Fibroblast of the aortic adventitia (primary cell): ENCODE data around the gene DDX17. TPM values are rescaled to one million over a fixed set of nuclear protein-coding genes. Genes with fewer than 3 reads are reported as not detected.

Experiments used
- DNase-seq: peaks from one replicate; pipeline ENCODE4 v3.0.0-alpha.2; 2010; ENCODE audit warnings: low read depth
- H3K4me3 ChIP-seq: 2 replicates; pipeline ENCODE4 v1.5.1; 2011; ENCODE audit warnings: low read depth, mild to moderate bottlenecking, control low read depth, low read length, moderate library complexity
- total RNA-seq: library from RNA; depleted of rRNA; stranded (reverse); fragments of >200 nt; gene quantifications from 2 replicates; pipeline ENCODE4 v1.2.3, GENCODE V29; 2012; ENCODE audit warnings: low replicate concordance
- TF ChIP-seq, protein P1 (sequence below): IDR thresholded peaks from 2 replicates; pipeline ENCODE4 v1.5.1; 2011; ENCODE audit warnings: mild to moderate bottlenecking, low read length, control low read depth, inconsistent platforms; ENCODE audit not compliant: insufficient read depth

The DDX17 gene
- total RNA-seq, 1 donor = 322 TPM

DNA sequence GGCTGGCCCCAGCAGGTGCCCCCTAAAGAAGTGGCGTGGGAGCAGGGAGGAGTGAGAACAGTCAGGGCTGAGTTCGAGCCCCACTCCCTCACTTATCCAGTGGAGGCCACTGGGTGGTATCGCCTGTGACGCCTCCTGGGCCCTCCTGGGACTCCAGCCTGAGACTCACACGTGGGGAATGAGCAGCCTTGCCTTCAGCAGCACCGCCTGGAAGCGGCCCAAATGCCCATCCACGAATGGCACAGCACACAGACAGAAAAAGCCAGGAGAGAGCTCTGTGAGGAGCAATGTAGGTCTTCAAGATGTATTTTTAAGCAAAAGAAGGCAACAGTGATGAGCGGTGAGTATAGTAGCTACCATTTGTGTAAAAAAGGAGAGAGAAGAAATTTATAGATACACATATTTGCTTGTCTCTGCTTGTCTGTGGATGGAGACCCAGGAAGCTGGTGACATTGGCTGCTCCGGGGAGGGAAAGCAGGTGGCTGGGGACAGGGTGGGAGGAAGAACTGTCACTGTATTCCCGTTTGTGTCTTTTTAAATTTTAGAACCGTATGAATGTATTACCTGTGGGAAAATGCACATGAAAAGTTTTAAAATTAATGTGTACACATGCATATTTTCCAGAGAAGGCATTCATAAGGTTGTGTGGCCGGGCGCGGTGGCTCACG lies 64.4 kb downstream of the DDX17 start:
- H3K4me3 ChIP-seq = no peak overlapping the region
- no peak for DNase-seq
- TF ChIP-seq, protein P1, sequence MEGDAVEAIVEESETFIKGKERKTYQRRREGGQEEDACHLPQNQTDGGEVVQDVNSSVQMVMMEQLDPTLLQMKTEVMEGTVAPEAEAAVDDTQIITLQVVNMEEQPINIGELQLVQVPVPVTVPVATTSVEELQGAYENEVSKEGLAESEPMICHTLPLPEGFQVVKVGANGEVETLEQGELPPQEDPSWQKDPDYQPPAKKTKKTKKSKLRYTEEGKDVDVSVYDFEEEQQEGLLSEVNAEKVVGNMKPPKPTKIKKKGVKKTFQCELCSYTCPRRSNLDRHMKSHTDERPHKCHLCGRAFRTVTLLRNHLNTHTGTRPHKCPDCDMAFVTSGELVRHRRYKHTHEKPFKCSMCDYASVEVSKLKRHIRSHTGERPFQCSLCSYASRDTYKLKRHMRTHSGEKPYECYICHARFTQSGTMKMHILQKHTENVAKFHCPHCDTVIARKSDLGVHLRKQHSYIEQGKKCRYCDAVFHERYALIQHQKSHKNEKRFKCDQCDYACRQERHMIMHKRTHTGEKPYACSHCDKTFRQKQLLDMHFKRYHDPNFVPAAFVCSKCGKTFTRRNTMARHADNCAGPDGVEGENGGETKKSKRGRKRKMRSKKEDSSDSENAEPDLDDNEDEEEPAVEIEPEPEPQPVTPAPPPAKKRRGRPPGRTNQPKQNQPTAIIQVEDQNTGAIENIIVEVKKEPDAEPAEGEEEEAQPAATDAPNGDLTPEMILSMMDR = no peak

DNA sequence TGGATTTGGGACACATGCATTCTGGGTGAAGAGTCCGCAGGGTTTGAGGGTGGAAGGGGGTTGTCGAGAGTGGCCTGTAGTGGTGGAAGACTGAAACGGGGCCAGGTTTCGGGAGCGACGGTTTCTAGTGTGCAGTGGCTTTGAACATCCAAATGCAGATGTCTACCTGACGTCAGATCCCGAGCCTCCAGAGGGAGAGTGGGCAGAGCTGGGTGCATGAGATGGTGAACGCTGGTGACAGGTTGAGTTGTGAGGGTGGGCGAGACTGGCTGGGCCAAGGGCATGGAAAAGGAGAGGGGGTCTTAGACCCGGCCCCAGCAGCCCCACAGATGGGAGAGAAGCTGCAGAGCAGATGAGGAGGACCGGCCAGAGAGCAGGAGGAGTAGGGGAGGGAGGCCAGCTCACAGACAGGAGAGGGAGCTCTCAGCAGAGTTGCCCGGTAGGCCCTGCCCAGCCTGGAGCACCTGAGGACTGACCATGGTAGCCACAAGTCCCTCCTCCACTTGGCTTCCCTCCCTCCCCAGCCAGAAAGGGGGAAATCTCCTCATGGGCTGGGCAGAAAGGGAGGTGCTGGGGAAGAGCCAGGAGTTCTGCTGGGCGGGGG lies 65.3 kb downstream of the DDX17 start:
- TF ChIP-seq, protein P1 = no peak
- DNase-seq = no peak
- no peak overlapping the region for H3K4me3 ChIP-seq

DNA sequence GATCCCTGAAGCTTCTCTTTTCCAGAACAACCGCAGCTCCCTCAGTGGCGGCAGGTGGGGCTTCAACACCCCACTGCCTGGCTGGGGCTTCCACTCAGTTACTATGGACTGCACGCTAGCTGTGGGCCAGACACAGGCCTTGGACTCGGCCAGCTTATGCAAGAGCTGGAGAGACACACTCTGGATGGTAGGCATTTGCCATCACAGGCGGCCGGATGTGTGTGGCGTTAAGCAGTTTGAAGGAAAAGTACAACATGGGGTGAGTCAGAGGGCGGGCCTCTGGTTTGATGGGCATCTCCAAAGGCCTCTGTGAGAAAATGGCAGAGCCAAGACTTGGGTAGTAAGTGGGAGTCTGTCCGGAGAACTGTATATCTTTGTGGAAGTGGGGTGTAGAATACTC lies 68.7 kb downstream of the DDX17 start:
- no peak for DNase-seq
- TF ChIP-seq, protein P1 = no peak

DNA sequence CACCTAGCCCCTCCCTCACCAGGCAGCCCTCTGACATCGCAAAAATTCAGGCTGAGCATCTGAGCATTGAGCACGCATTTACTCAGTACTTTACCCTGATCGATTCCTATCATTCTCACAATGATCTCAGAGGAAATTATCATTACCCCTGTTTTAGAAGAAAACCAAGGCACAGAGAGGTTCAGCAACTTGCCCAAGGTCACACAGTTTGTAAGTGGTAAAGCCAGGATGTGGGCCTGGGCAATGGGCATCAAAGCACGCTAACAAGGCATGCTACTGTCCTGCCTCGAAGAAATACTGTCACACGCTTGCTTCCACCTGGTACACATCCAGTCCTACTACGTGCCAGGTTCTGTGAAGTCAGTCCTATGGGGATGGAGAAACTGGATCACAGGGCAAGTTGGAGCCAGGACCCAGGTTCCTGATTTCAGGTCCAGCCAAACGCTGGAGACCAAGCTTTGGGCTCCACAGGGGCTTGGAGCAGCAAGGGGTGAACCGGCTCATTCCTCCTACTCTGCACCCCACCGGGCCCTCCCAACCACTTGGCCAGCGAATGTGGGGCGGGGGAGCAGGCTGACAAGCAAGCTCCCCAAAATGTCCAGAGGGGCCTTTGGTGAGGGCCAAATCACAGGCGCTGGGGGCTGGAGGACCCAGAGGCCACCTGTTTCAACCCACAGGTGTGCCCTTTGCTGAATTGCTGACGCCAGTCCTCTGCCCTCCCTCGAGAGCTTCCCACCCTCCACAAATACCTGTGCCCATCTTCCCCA lies 69.3 kb downstream of the DDX17 start:
- no peak overlapping the region for H3K4me3 ChIP-seq
- no peak for DNase-seq
- TF ChIP-seq, protein P1 = no peak

More for the DNA sequence above, 68.7 kb downstream of the DDX17 start:
- H3K4me3 ChIP-seq = no peak overlapping the region

DNA sequence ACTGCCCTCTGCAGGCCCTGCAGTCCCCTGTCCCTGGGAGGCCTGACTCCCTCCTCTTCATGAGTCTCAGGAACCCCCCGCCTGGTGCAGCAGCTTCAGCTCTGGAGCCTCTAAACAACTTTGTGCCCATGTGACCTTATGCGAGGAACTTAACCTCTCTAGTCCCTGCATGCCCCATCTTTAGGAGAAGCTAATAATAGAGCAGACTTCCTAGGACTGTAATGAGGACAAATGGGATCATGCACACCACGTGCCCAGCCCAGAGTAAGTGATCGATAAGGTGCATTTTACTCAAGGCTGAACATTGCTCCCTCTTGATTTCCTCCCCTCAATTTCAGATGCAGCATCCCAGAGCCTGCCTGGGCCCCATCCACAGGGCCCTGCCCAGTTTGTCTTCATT lies 70.1 kb downstream of the DDX17 start:
- no peak for DNase-seq
- TF ChIP-seq, protein P1 = no peak
- no peak overlapping the region for H3K4me3 ChIP-seq

DNA sequence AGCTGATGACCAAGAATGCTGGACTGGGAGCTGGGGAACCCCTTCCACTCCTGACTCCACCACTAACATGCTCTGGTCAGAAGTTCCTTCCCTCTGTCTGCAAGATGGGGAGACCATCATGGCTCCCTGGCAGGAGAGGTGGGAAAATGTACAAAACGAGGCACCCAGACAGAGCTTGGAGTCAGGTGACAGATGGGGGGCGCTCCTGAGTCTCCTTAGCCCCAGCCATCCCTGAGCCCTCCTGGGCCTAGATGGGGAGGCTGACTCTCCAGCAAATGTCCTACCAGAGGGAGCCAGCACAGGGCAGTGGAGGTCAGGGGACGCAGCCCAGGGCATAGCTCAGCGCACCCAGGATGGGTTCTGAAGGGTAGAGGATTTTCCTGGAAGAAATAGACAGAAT lies 71.1 kb downstream of the DDX17 start:
- no peak for DNase-seq
- no peak overlapping the region for H3K4me3 ChIP-seq
- TF ChIP-seq, protein P1 = no peak
